SK-N-SH (cell line): ENCODE results near the gene CPLANE1.

Source experiments
- CHD2 ChIP-seq: fragments of 150-350 bp; IDR thresholded peaks from 2 replicates; pipeline ENCODE4 v1.6.1; 2018; ENCODE audit warnings: low read length; ENCODE audit not compliant: partially characterized antibody
- EZH2phosphoT487 ChIP-seq: fragments of 200-600 bp; sonication (generic); IDR thresholded peaks from 2 replicates; pipeline ENCODE4 v1.6.1; 2017; ENCODE audit warnings: low read depth, mixed run types, mild to moderate bottlenecking, antibody characterized with exemption, moderate library complexity, borderline replicate concordance
- SIN3A ChIP-seq: IDR thresholded peaks from 2 replicates; pipeline ENCODE4 v1.6.1; 2012; ENCODE audit warnings: low read depth, mild to moderate bottlenecking, low read length, moderate library complexity, borderline replicate concordance
- YY1 ChIP-seq: IDR thresholded peaks from 2 replicates; pipeline ENCODE4 v1.4.0; 2012; ENCODE audit warnings: low read depth, mild to moderate bottlenecking
- TF ChIP-seq, protein P1 (sequence below): fragments of 200-600 bp; sonication (generic); IDR thresholded peaks from 2 replicates; pipeline ENCODE4 v1.6.1; 2017; ENCODE audit warnings: antibody characterized with exemption, mild to moderate bottlenecking, moderate library complexity

DNA sequence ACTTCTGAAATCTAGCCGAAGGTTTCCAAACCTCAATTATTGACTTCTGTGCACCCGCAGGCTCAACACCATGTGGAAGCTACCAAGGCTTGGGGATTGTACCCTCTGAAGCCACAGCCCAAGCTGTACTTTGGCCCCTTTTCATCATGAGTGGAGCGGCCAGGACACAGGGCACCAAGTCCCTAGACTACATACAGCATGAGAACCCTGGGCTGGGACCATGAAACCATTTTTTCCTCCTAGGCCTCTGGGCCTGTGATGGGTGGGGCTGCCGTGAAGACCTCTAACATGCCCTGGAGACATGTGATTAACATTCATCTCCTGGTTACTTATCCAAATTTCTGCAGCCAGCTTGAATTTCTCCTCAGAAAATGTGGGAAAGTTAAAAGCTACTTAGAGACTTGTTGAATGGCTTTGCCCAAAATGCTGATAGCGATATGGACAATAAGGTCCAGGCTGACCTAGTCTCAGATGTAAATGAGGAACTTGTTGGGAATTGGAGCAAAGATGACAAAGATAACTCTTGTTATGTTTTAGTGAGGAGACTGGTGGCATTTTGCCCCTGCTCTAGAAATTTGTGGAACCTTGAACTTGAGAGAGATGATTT is 34.1 kb upstream of the CPLANE1 start:
- TF ChIP-seq, protein P1, sequence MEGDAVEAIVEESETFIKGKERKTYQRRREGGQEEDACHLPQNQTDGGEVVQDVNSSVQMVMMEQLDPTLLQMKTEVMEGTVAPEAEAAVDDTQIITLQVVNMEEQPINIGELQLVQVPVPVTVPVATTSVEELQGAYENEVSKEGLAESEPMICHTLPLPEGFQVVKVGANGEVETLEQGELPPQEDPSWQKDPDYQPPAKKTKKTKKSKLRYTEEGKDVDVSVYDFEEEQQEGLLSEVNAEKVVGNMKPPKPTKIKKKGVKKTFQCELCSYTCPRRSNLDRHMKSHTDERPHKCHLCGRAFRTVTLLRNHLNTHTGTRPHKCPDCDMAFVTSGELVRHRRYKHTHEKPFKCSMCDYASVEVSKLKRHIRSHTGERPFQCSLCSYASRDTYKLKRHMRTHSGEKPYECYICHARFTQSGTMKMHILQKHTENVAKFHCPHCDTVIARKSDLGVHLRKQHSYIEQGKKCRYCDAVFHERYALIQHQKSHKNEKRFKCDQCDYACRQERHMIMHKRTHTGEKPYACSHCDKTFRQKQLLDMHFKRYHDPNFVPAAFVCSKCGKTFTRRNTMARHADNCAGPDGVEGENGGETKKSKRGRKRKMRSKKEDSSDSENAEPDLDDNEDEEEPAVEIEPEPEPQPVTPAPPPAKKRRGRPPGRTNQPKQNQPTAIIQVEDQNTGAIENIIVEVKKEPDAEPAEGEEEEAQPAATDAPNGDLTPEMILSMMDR: no peak
- TF ChIP-seq EZH2phosphoT487 (no peak), YY1 (no peak), SIN3A (no peak), CHD2 (no peak)
